Left lung (tissue), 10 donors: Measurements from ENCODE around the gene TRIM17. TPM values are rescaled to one million over a fixed set of nuclear protein-coding genes. Genes with fewer than 3 reads are reported as not detected.
A peak's percentile ranks its signal among the peaks of the same experiment; 100 is the strongest.

Source experiments
- ATAC-seq: fragments of 200-7000 bp; cut with Tn5 transposase; one replicate; pipeline ENCODE4 v1.9.1; 2020; ENCODE audit warnings: moderate library complexity
- DNase-seq, 4 donors: peaks; one replicate each; pipeline ENCODE4 v3.0.0-alpha.2; 2013 to 2020
- H3K27ac ChIP-seq, 2 donors: fragments of 200-600 bp; sonication (generic) in 1 of 2; one replicate each; pipeline versions ENCODE4 v1.5.0 to v1.8.0; 2020 to 2021
- H3K27me3 ChIP-seq, 2 donors: fragments of 200-600 bp; sonication (generic) in 1 of 2; one replicate each; pipeline versions ENCODE4 v1.5.0 to v1.8.0; 2020 to 2021
- H3K36me3 ChIP-seq, 2 donors: fragments of 200-600 bp; sonication (generic) in 1 of 2; one replicate each; pipeline versions ENCODE4 v1.5.0 to v1.8.0; 2020 to 2021
- H3K4me1 ChIP-seq, 2 donors: fragments of 200-600 bp; one replicate each; pipeline ENCODE4 v1.8.0; 2021
- H3K4me3 ChIP-seq, 2 donors: fragments of 200-600 bp; sonication (generic) in 1 of 2; one replicate each; pipeline versions ENCODE4 v1.5.0 to v1.8.0; 2020 to 2021; ENCODE audit warnings: mild to moderate bottlenecking in 1 of 2
- H3K9me3 ChIP-seq, 2 donors: fragments of 200-600 bp; sonication (generic) in 1 of 2; one replicate each; pipeline versions ENCODE4 v1.5.0 to v1.8.0; 2020 to 2021
- intact Hi-C, 2 donors: fragments of 100-400 bp; cut with DNase I; formaldehyde crosslinking; loops; one replicate each; pipeline versions ENCODE4 v1.11.2 to v1.14.2; 2022
- polyA plus RNA-seq, 6 donors: library from polyadenylated mRNA; unstranded; fragments of 120-200 nt; gene quantifications; one replicate each; pipeline ENCODE4 v1.2.1, GENCODE V29; 2013; ENCODE audit not compliant: insufficient read length in 6 of 6
- total RNA-seq, 2 donors: library from RNA; stranded (reverse); fragmentation: NEBNext Ultra II Directional; extraction: Animal tissue kit (Norgen Biotek cat#: 25700); gene quantifications; one replicate each; pipeline ENCODE4 v1.2.1, GENCODE V29; 2021
- TF ChIP-seq, protein P1 (sequence below), 2 donors: fragments of 200-600 bp; sonication (generic) in 1 of 2; IDR thresholded peaks; one replicate each; pipeline versions ENCODE4 v1.5.0 to v1.8.0; 2021; ENCODE audit warnings: antibody characterized with exemption in 2 of 2
- donor health status: DM: no; HTN: yes; CAD: no.
- donor health status: DM: no; HTN: no; CAD: no.

Gene TRIM17
- total and polyA plus RNA-seq, 8 donors: 1.3 to 4.0 (median 3.3) TPM

DNA sequence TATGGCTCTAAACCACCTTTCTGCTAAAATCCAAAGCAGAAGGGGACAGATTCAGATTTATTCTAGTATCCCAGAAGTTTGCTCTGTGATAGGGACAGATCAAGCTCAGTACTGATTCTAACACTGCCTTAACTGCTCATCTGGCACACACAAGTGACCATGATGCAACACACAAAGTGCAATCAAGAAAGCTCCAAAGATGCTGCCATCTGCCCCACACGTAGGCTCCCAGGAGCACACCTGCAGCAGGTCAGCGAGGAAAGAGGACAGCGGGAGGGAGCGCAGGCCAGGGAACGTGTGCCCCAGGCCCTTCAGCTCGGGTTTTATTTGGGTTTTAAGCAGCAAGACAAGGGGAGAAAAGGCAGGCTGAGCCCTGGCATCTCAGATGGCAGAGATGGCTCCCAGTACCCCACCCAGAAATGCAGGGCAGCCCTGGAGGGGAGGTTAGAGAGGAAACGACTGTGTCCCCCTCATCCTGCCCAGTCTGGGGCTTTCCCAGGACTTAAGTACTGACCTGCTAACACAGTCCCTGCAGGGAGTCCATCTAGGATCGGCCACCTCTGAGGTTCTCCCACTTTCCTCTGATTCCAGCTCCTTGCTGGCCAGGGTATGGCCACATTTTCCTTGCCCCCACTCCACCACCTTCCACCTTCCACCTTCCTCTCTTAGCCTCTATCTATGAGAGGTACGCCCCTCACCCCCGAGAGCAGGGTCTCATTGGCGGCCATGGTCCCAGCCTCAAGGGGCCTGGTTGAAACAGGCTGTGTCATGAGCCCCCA lies 11.3 kb downstream of the TRIM17 start:
- Histone ChIP-seq H3K27ac (no peak overlapping the region), H3K36me3 (peaks cover 0 to 35% of the 10 kb centered on the region in 2 donors), H3K27me3 (no peaks in the 10 kb centered on the region), H3K4me3 (peak overlapping the region; percentile 95 to 99), H3K9me3 (no peaks in the 10 kb centered on the region), H3K4me1 (peaks cover 23 to 45% of the 10 kb centered on the region in 2 donors)
- intact Hi-C loops: no loop called here
- ATAC-seq (no peak), DNase-seq (peak in 2 of 4 donors; percentile 25 to 32)
- TF ChIP-seq, protein P1, sequence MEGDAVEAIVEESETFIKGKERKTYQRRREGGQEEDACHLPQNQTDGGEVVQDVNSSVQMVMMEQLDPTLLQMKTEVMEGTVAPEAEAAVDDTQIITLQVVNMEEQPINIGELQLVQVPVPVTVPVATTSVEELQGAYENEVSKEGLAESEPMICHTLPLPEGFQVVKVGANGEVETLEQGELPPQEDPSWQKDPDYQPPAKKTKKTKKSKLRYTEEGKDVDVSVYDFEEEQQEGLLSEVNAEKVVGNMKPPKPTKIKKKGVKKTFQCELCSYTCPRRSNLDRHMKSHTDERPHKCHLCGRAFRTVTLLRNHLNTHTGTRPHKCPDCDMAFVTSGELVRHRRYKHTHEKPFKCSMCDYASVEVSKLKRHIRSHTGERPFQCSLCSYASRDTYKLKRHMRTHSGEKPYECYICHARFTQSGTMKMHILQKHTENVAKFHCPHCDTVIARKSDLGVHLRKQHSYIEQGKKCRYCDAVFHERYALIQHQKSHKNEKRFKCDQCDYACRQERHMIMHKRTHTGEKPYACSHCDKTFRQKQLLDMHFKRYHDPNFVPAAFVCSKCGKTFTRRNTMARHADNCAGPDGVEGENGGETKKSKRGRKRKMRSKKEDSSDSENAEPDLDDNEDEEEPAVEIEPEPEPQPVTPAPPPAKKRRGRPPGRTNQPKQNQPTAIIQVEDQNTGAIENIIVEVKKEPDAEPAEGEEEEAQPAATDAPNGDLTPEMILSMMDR (IDR thresholded peaks at IDR 0.05): no peak

DNA sequence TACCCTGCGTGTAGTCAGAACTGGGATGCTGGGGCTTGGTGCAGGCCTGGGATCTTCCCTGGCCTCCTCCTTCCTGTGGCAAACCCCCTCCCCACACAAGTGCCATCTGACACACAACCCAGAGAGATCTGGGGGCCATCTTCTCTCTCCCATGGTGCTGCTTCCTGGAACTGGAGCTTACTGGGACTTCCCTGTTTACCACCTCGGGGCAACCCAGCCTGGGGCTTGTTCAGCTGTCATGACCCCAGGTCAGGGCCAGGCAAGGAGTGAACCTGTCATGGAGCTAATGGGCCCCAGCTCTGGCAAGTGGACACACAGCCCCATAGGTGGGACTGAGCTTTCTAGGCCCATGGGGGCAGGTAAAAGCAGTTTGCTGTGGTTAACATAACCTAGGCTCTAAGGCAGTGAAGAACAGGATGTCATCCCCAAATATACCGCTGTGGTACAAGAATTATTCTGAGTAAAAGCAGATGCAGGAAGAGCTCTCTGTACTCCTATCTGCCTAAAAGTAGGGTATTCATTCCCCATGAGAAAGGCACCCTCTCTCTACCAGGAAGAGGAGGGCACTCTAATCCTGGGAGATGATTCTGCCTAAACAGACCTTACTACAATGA lies 12.4 kb downstream of the TRIM17 start:
- peak in 2 of 4 donors; percentile 25 for DNase-seq
- Histone ChIP-seq H3K27ac (no peak overlapping the region), H3K4me1 (peaks cover 23 to 45% of the 10 kb centered on the region in 2 donors), H3K36me3 (peaks cover 0 to 42% of the 10 kb centered on the region in 2 donors), H3K27me3 (no peaks in the 10 kb centered on the region), H3K9me3 (no peaks in the 10 kb centered on the region), H3K4me3 (no peak overlapping the region)
- intact Hi-C loops: no loop called here
- ATAC-seq: no peak
- TF ChIP-seq, protein P1 (IDR thresholded peaks at IDR 0.05): no peak

DNA sequence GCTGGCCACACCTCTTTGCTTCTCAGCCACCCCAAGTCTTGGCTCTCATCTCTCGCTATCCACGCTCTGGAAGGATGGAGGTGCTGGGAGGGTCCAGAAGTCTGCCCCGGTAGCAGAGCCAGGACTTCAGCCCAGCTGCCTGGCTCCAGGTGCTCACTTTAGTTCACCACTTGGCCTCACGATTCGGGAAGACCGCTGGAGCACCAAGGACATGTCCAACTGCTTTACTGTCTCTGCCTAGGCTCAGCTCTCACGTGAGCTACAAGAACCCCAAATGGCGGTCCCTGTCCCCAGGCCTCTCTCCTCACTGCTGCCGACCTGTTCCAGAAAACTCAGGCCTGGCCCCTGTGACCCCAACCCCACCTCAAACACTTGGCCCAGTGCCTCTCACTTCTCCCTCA lies 13.4 kb downstream of the TRIM17 start:
- intact Hi-C loops: no loop called here
- H3K4me1 ChIP-seq: peaks cover 23 to 45% of the 10 kb centered on the region in 2 donors

DNA sequence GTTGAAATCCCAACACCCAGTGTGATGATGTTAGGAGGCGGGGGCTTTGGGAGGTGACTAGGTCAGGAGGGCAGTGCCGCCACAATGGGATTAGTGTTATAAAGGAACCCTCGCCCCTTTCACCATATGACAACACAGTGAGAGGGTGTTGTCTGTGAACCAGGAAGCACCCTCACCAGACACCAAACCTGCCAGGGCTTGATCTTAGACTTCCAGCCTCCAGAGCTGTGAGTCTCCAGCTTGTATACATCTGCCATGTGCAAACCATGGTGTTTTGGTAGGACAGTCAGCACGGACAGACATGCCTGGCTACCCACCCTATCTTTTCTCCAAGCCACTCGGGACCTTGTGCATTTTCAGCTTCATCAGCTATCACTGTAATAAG lies 14.0 kb downstream of the TRIM17 start:
- Histone ChIP-seq H3K4me3 (no peak overlapping the region), H3K4me1 (peaks cover 18 to 39% of the 10 kb centered on the region in 2 donors), H3K27me3 (no peaks in the 10 kb centered on the region), H3K9me3 (no peaks in the 10 kb centered on the region), H3K27ac (no peak overlapping the region), H3K36me3 (peaks cover 0 to 58% of the 10 kb centered on the region in 2 donors)
- DNase-seq (peak in 1 of 4 donors; percentile 6), ATAC-seq (no peak)
- TF ChIP-seq, protein P1 (IDR thresholded peaks at IDR 0.05): no peak
- intact Hi-C loops: no loop called here

More for the DNA sequence above, 13.4 kb downstream of the TRIM17 start:
- Histone ChIP-seq H3K27me3 (no peaks in the 10 kb centered on the region), H3K27ac (no peak overlapping the region), H3K4me3 (no peak overlapping the region), H3K36me3 (peaks cover 0 to 52% of the 10 kb centered on the region in 2 donors), H3K9me3 (no peaks in the 10 kb centered on the region)
- peak in 2 of 4 donors; percentile 15 to 28 for DNase-seq
- ATAC-seq: no peak
- TF ChIP-seq, protein P1 (IDR thresholded peaks at IDR 0.05): no peak
